Measurements from ENCODE around the gene BNIP5.

The BNIP5 gene

GRCh38 chr6:36336779-36337241 is at the start of gene BNIP5:
Gene BNIP5, minus strand, starts transcription at chr6:36336888. Its CDS starts 6,198 bp downstream, at chr6:36330690.
- no peak for DNase-seq

- no peak for DNase-seq
Measured at GRCh38 chr6:36384095-36384494, 47.4 kb upstream of the BNIP5 start.

- DNase-seq: no peak
Measured at GRCh38 chr6:36383606-36384005, 46.9 kb upstream of the BNIP5 start.

GRCh38 chr6:36382976-36383375 is 46.3 kb upstream of the BNIP5 start:
- no peak for DNase-seq

GRCh38 chr6:36381502-36382389 is 45.1 kb upstream of the BNIP5 start:
- DNase-seq: no peak

- DNase-seq: no peak
Measured at GRCh38 chr6:36380166-36380565, 43.5 kb upstream of the BNIP5 start.

- DNase-seq: no peak
Measured at GRCh38 chr6:36378936-36379335, 42.2 kb upstream of the BNIP5 start.

- no peak for DNase-seq
Measured at GRCh38 chr6:36378243-36378920, 41.7 kb upstream of the BNIP5 start.

GRCh38 chr6:36377594-36377993 is 40.9 kb upstream of the BNIP5 start:
- DNase-seq: no peak

- no peak for DNase-seq
Measured at GRCh38 chr6:36376742-36377141, 40.1 kb upstream of the BNIP5 start.

GRCh38 chr6:36376183-36376582 is 39.5 kb upstream of the BNIP5 start:
- DNase-seq: no peak

- DNase-seq: no peak
Measured at GRCh38 chr6:36375644-36376155, 39.0 kb upstream of the BNIP5 start.

- DNase-seq: no peak
Measured at GRCh38 chr6:36374972-36375371, 38.3 kb upstream of the BNIP5 start.

- DNase-seq: no peak
Measured at GRCh38 chr6:36374194-36374593, 37.5 kb upstream of the BNIP5 start.

- DNase-seq: no peak
Measured at GRCh38 chr6:36373368-36374019, 36.8 kb upstream of the BNIP5 start.

GRCh38 chr6:36372088-36372487 is 35.4 kb upstream of the BNIP5 start:
- no peak for DNase-seq

GRCh38 chr6:36371211-36371610 is 34.5 kb upstream of the BNIP5 start:
- DNase-seq: no peak

- DNase-seq: no peak
Measured at GRCh38 chr6:36370638-36371037, 34.0 kb upstream of the BNIP5 start.

- DNase-seq: peak; percentile 82
Measured at GRCh38 chr6:36368921-36369865, 32.5 kb upstream of the BNIP5 start.

- no peak for DNase-seq
Measured at GRCh38 chr6:36368421-36368820, 31.7 kb upstream of the BNIP5 start.

GRCh38 chr6:36367743-36368142 is 31.1 kb upstream of the BNIP5 start:
- DNase-seq: no peak

Measured in Kasumi-1 (cell line).